Mesenchymal stem cell (in vitro differentiated cells and primary cell): ENCODE measurements around the gene HTR2B.

Experiments
- DNase-seq: peaks from one replicate; pipeline ENCODE4 v3.0.0-alpha.2; 2013
- H2AFZ ChIP-seq: one replicate; pipeline ENCODE4 v1.6.1; 2013; ENCODE audit warnings: low read depth, mild to moderate bottlenecking, control low read depth, inconsistent platforms, low read length, moderate library complexity
- H2AK5ac ChIP-seq: 2 replicates; pipeline ENCODE4 v1.6.1; 2013; ENCODE audit warnings: low read length, moderate library complexity, mild to moderate bottlenecking, inconsistent platforms; ENCODE audit not compliant: severe bottlenecking
- H2BK120ac ChIP-seq: one replicate; pipeline ENCODE4 v1.6.1; 2013; ENCODE audit warnings: low read depth, mild to moderate bottlenecking, inconsistent platforms, low read length, moderate library complexity
- H2BK12ac ChIP-seq, 2 experiments: one replicate each; pipeline ENCODE4 v1.6.1; 2013; ENCODE audit warnings: inconsistent platforms in 2 of 2, low read length in 2 of 2, mild to moderate bottlenecking in 2 of 2, moderate library complexity in 2 of 2, control low read depth in 1 of 2
- H2BK15ac ChIP-seq: one replicate; pipeline ENCODE4 v1.6.1; 2013; ENCODE audit warnings: mild to moderate bottlenecking, low read depth, inconsistent platforms; ENCODE audit not compliant: poor library complexity, severe bottlenecking
- H2BK5ac ChIP-seq: 2 replicates; pipeline ENCODE4 v1.6.1; 2013; ENCODE audit warnings: low read depth, mild to moderate bottlenecking, low read length, control low read depth, inconsistent platforms; ENCODE audit not compliant: poor library complexity, severe bottlenecking
- H3K14ac ChIP-seq, 2 experiments: one replicate each; pipeline ENCODE4 v1.6.1; 2013; ENCODE audit warnings: inconsistent platforms in 2 of 2, low read length in 2 of 2, control low read depth in 1 of 2, mild to moderate bottlenecking in 1 of 2, moderate library complexity in 1 of 2
- H3K18ac ChIP-seq, 2 experiments: one replicate each; pipeline ENCODE4 v1.6.1; 2013; ENCODE audit warnings: inconsistent platforms in 2 of 2, low read length in 2 of 2, control low read depth in 1 of 2, low read depth in 1 of 2, mild to moderate bottlenecking in 1 of 2
- H3K23ac ChIP-seq, 2 experiments: one replicate each; pipeline ENCODE4 v1.6.1; 2013; ENCODE audit warnings: inconsistent platforms in 2 of 2, low read length in 2 of 2, mild to moderate bottlenecking in 2 of 2, moderate library complexity in 2 of 2, control low read depth in 1 of 2
- H3K27ac ChIP-seq: 2 replicates; pipeline ENCODE4 v1.5.1; 2013; ENCODE audit warnings: mild to moderate bottlenecking, moderate library complexity, low read length, control low read depth, inconsistent platforms; ENCODE audit not compliant: poor library complexity, severe bottlenecking
- H3K27me3 ChIP-seq, 2 experiments: 2 replicates each; pipeline versions ENCODE4 v1.6.1 to v1.7.0; 2013; ENCODE audit warnings: low read length in 2 of 2, mild to moderate bottlenecking in 2 of 2, moderate library complexity in 2 of 2, control low read depth in 1 of 2, inconsistent platforms in 1 of 2; ENCODE audit not compliant: control insufficient read depth in 1 of 2, insufficient read depth in 1 of 2
- H3K36me3 ChIP-seq, 2 experiments: 2 replicates each; pipeline versions ENCODE4 v1.6.1 to v1.7.0; 2013; ENCODE audit warnings: low read length in 2 of 2, control low read depth in 1 of 2, inconsistent platforms in 1 of 2, low read depth in 1 of 2, mild to moderate bottlenecking in 1 of 2; ENCODE audit not compliant: insufficient read depth in 2 of 2, control insufficient read depth in 1 of 2
- H3K4ac ChIP-seq, 2 experiments: one replicate each; pipeline ENCODE4 v1.6.1; 2013; ENCODE audit warnings: inconsistent platforms in 2 of 2, low read length in 2 of 2, mild to moderate bottlenecking in 2 of 2, moderate library complexity in 2 of 2, control low read depth in 1 of 2, low read depth in 1 of 2
- H3K4me1 ChIP-seq: 2 replicates; pipeline ENCODE4 v1.6.1; 2013; ENCODE audit warnings: low read depth, low read length, control low read depth; ENCODE audit not compliant: control insufficient read depth, insufficient read depth
- H3K4me2 ChIP-seq: 2 replicates; pipeline ENCODE4 v1.6.1; 2013; ENCODE audit warnings: low read length, mild to moderate bottlenecking, inconsistent platforms; ENCODE audit not compliant: poor library complexity, severe bottlenecking
- H3K4me3 ChIP-seq, 2 experiments: 2 replicates each; pipeline versions ENCODE4 v1.5.1 to v1.7.0; 2013; ENCODE audit warnings: low read length in 2 of 2, mild to moderate bottlenecking in 2 of 2, control low read depth in 1 of 2, low read depth in 1 of 2; ENCODE audit not compliant: insufficient read depth in 1 of 2
- H3K79me1 ChIP-seq: replicated peaks from 2 replicates; pipeline ENCODE4 v1.6.1; 2013; ENCODE audit warnings: mild to moderate bottlenecking, control low read depth, low read length, inconsistent platforms; ENCODE audit not compliant: poor library complexity, severe bottlenecking
- H3K9ac ChIP-seq: 2 replicates; pipeline ENCODE4 v1.7.0; 2013; ENCODE audit warnings: mild to moderate bottlenecking, low read length, moderate library complexity
- H3K9me3 ChIP-seq: 2 replicates; pipeline ENCODE4 v1.7.0; 2013; ENCODE audit warnings: mild to moderate bottlenecking, low read length; ENCODE audit not compliant: control insufficient read depth
- H4K8ac ChIP-seq: one replicate; pipeline ENCODE4 v1.6.1; 2013; ENCODE audit warnings: inconsistent platforms, mild to moderate bottlenecking, low read length, moderate library complexity
- H4K91ac ChIP-seq: one replicate; pipeline ENCODE4 v1.6.1; 2013; ENCODE audit warnings: mild to moderate bottlenecking, low read length, inconsistent platforms
- WGBS: methylation state at CpG from one replicate; pipeline ENCODE4 v1.1.7; 2013; ENCODE audit warnings: mixed read lengths; 5-methylcytosine and 5-hydroxymethylcytosine counted together

HTR2B gene

DNA sequence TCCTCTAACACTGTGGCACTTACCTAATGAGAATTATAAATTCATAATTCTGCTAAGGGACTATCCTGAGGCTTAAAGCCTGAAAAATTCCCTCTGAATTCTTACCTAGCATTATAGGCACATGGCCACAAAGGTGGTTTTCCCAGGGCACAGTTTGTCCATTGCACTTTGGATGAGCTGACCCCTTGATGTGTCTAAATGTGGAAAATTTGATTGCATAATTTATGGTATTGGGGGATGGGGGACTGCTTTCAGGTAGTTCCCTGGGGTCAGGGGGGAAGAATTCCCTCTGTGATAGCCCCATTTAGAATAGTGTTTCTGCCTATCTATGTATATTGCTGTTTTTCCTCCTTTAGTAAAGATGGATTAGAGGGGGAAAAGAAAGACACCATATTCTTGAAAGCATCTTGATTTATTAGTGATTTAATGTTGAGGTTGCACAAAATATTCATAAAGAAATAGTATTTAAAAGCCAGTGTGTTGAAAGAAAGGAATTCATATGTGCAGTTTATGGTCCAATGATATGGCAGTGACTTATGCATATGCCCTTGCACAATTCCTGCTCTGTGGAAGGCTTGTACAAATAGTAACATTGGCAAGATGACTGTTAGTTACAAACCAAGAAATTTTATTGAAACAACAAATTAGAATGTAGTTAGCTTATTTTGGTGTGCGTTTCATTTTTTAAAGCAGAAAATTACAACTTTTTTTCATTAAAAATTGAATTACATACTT lies 8.7 kb upstream of the HTR2B start:
- peaks cover 6% of the 10 kb centered on the region for H3K79me1 ChIP-seq
- H2BK120ac ChIP-seq = peak overlapping the region; percentile 85
- peak overlapping the region; percentile 75 for H4K91ac ChIP-seq
- no peaks in the 10 kb centered on the region for H3K27me3 ChIP-seq
- no peak overlapping the region for H2AFZ ChIP-seq
- no peak overlapping the region for H2BK15ac ChIP-seq
- peak overlapping the region; percentile 61 for H2AK5ac ChIP-seq
- H3K27ac ChIP-seq = peak overlapping the region; percentile 16
- peak overlapping the region in 1 of 2 experiments; percentile 81 for H3K4ac ChIP-seq
- H3K18ac ChIP-seq = peak overlapping the region in 1 of 2 experiments; percentile 92
- H3K23ac ChIP-seq = no peak overlapping the region
- H3K14ac ChIP-seq = no peak overlapping the region
- no peak overlapping the region for H3K4me2 ChIP-seq
- peak overlapping the region; percentile 33 for H3K9ac ChIP-seq
- H2BK12ac ChIP-seq = peak overlapping the region in 1 of 2 experiments; percentile 77
- peaks cover 0 to 12% of the 10 kb centered on the region in 2 experiments for H3K36me3 ChIP-seq
- no peak overlapping the region for H3K4me3 ChIP-seq
- no CpG with 5 or more reads among the region's 1 CpG for WGBS
- H2BK5ac ChIP-seq = peak overlapping the region; percentile 24
- H3K4me1 ChIP-seq = peaks cover 8% of the 10 kb centered on the region
- DNase-seq = peak; percentile 54
- no peaks in the 10 kb centered on the region for H3K9me3 ChIP-seq
- no peak overlapping the region for H4K8ac ChIP-seq

DNA sequence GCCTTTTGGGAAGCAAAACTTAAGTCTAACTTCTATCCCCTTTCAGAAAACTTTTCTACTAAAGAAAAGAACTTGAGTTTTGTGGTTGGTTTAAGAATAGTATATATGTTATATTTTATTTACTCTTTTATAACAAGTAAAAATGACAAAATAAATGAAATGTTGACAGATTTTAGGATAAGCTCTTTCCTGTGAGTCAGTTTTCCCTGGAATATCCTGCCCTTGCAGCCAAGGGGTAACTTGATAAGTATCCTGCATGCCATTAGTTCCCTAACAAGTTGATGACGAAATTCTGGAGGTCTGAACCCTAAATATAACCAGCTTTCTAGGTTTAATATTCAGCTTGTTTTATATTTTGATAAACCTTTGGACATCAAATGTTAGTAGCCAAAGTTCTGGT lies 7.3 kb upstream of the HTR2B start:
- no peak overlapping the region for H2BK5ac ChIP-seq
- peaks cover 10% of the 10 kb centered on the region for H3K4me1 ChIP-seq
- H2BK12ac ChIP-seq = no peak overlapping the region
- no peaks in the 10 kb centered on the region for H3K9me3 ChIP-seq
- peak overlapping the region in 1 of 2 experiments; percentile 87 for H3K18ac ChIP-seq
- no peak overlapping the region for H4K91ac ChIP-seq
- H3K27me3 ChIP-seq = no peaks in the 10 kb centered on the region
- H3K27ac ChIP-seq = peak overlapping the region; percentile 49
- H3K4ac ChIP-seq = no peak overlapping the region
- no peak overlapping the region for H2BK15ac ChIP-seq
- H3K36me3 ChIP-seq = no peaks in the 10 kb centered on the region
- no peak overlapping the region for H3K23ac ChIP-seq
- H3K4me3 ChIP-seq = no peak overlapping the region
- H2BK120ac ChIP-seq = no peak overlapping the region
- H2AFZ ChIP-seq = no peak overlapping the region
- no peak overlapping the region for H4K8ac ChIP-seq
- peaks cover 2% of the 10 kb centered on the region for H3K79me1 ChIP-seq
- no peak overlapping the region for H3K14ac ChIP-seq
- WGBS = no CpG with 5 or more reads among the region's 1 CpG
- no peak overlapping the region for H3K4me2 ChIP-seq
- peak; percentile 78 for DNase-seq
- H2AK5ac ChIP-seq = peak overlapping the region; percentile 95
- peak overlapping the region; percentile 55 for H3K9ac ChIP-seq

DNA sequence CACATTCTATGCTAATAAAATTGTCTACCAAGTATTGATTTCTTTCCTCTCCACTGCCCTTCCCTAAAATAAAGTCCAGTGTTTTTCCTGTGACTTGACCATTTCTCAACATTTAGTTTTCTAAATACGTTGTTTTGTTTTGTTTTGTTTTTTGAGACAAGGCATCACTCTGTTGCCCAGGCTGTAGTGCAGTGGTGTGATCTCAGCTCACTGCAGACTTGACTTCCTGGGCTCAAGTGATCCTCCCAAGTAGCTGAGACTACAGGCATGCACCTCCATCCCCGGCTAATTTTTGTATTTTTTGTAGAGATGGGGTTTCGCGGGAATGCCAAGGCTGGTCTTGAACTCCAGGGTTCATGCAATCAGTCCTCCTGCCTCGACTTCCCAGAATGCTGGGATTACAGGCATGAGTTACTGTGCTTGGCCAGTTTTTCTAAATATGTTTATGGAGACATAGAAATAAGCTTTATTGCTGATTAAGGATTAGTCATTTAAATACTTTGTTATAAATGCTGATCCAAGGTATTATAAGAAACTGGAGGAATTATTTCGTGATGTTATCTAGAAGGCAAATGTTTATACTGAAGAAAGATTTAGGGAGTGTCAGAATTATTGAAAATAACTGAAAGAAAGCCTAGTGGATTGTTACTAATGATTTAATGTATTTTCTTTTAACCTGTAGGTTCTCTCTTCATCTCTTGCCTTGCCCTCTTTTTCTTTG lies 5.7 kb upstream of the HTR2B start:
- Histone ChIP-seq H3K23ac (no peak overlapping the region), H2BK15ac (no peak overlapping the region), H2BK5ac (no peak overlapping the region), H2AK5ac (peak overlapping the region; percentile 92), H3K9ac (peak overlapping the region; percentile 39), H2AFZ (no peak overlapping the region), H3K4me3 (no peak overlapping the region), H3K4me1 (peaks cover 13% of the 10 kb centered on the region), H4K8ac (no peak overlapping the region), H3K36me3 (no peaks in the 10 kb centered on the region), H3K9me3 (no peaks in the 10 kb centered on the region), H2BK120ac (peak overlapping the region; percentile 11), H3K18ac (peak overlapping the region; percentile 73 to 79), H3K4me2 (no peak overlapping the region), H3K14ac (no peak overlapping the region), H3K4ac (peak overlapping the region in 1 of 2 experiments; percentile 24), H3K27ac (peak overlapping the region; percentile 68), H2BK12ac (peak overlapping the region in 1 of 2 experiments; percentile 2), H4K91ac (no peak overlapping the region), H3K79me1 (peaks cover 2% of the 10 kb centered on the region), H3K27me3 (no peaks in the 10 kb centered on the region)
- DNase-seq = peak; percentile 66
- 70% methylated on average over 6 of the region's 6 CpGs for WGBS

DNA sequence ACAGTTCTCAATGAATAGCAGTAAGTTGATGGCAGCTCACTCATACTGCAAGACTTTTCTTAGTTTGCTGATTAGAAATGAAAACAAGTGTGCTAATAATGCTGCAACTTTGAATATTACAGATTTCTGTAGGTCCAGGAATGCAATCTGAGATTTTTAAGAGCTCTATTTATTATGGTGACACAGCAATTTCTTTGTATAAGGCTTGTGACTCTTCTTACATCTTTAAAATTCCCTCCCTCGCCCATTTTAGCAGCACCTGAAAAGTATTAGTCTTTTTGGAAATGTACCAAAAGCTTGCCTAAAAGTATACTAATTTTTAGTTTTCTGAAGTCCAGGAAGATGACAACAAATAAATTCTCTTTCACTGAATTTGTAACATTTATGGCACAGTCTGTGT lies 4.4 kb upstream of the HTR2B start:
- no peaks in the 10 kb centered on the region for H3K36me3 ChIP-seq
- H3K27me3 ChIP-seq = no peaks in the 10 kb centered on the region
- no peaks in the 10 kb centered on the region for H3K9me3 ChIP-seq
- no peak overlapping the region for H3K4ac ChIP-seq
- H4K8ac ChIP-seq = no peak overlapping the region
- H3K79me1 ChIP-seq = peaks cover 2% of the 10 kb centered on the region
- no peak overlapping the region for H4K91ac ChIP-seq
- H3K18ac ChIP-seq = no peak overlapping the region
- no CpG with 5 or more reads among the region's 1 CpG for WGBS
- H2BK120ac ChIP-seq = no peak overlapping the region
- no peak overlapping the region for H3K9ac ChIP-seq
- H3K14ac ChIP-seq = no peak overlapping the region
- H2BK12ac ChIP-seq = no peak overlapping the region
- H2AFZ ChIP-seq = no peak overlapping the region
- no peak overlapping the region for H2BK15ac ChIP-seq
- H2BK5ac ChIP-seq = no peak overlapping the region
- no peak overlapping the region for H3K27ac ChIP-seq
- no peak overlapping the region for H3K4me2 ChIP-seq
- H3K4me3 ChIP-seq = no peak overlapping the region
- peaks cover 13% of the 10 kb centered on the region for H3K4me1 ChIP-seq
- DNase-seq = no peak
- no peak overlapping the region for H2AK5ac ChIP-seq
- H3K23ac ChIP-seq = no peak overlapping the region
